GDM1 (cell line): Measurements from ENCODE around the gene ECT2L.
A peak's percentile ranks its signal among the peaks of the same experiment; 100 is the strongest.

Experiments used
- DNase-seq: peaks from one replicate; lab custom pipeline; 2025; lab: John Stamatoyannopoulos, UW

Gene ECT2L

DNA sequence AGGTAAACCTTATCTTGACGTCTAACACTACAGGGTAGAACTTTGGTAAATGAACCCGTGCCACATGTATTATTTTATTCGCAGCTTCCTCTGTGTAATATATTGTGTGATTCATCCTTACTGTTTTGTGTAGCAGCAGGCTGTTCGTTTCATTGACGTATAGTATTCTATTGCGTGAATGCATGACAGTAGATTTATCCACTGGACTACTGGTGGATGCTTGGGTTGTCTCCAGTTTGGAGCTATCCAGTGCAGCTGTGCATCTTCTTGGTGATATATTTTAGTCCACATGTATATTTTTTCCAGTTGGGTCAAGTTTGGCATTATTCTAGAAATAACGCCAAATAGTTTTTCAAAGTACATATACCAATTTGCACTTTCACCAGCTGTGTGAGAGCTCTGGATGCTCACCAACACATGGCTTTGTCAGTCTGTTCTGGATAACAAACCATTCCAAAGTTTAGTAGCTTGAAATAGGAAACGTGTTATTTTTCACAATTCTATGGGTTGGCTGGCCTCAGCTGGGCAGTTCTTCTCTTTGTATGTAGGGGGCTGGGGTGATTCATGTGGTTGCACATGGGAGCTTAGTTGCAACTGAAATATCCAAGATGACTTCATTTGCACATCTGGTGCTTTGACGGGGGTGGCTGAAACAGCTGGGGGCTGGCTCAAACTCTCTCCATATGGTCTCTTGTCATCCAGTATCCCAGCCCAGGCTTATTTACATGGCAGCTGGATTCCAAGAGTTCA lies 9.3 kb downstream of the ECT2L start:
- no peak for DNase-seq

DNA sequence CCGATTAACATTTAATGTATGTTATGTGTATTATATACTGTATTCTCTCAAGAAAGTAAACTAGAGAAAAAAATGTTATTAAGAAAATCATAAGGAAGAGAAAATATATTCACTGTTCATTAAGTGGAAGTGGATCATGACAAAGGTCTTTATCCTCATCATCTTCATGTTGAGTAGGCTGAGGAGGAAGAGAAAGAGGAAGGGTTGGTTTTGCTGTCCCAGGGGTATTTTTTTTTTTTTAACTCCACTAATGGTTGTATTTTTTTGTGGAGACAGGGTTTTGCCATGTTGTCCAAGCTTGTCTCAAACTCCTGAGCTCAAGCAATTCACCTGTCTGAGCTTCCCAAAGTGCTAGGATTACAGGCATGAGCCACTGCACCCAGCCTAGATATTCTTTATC lies 11.0 kb downstream of the ECT2L start:
- DNase-seq = no peak

- DNase-seq = no peak
Observed at GRCh38 chr6:138809677-138810076, 13.8 kb downstream of the ECT2L start.

GRCh38 chr6:138811866-138812265 lies 16.0 kb downstream of the ECT2L start:
- no peak for DNase-seq

- no peak for DNase-seq
Observed at GRCh38 chr6:138814179-138814834, 18.4 kb downstream of the ECT2L start.

DNA sequence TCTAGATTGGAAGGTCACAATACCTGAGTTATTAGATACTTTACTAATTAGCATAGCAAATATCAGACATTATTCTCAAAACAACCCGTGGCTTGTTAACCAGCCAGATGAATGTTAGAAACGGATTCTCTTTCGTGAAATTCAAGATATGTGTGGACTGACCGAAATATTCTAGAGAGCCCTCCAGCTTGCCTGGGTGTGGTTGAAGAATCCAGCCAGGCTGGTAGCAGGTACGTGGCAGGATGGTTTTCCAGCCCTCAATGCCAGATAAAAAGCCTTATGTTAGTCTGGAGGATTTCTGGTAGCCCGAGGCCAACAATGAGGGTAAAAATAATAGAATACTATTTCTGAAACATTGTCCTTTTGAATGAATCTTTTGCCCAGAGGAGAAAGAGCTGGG lies 19.3 kb downstream of the ECT2L start:
- DNase-seq = no peak

DNA sequence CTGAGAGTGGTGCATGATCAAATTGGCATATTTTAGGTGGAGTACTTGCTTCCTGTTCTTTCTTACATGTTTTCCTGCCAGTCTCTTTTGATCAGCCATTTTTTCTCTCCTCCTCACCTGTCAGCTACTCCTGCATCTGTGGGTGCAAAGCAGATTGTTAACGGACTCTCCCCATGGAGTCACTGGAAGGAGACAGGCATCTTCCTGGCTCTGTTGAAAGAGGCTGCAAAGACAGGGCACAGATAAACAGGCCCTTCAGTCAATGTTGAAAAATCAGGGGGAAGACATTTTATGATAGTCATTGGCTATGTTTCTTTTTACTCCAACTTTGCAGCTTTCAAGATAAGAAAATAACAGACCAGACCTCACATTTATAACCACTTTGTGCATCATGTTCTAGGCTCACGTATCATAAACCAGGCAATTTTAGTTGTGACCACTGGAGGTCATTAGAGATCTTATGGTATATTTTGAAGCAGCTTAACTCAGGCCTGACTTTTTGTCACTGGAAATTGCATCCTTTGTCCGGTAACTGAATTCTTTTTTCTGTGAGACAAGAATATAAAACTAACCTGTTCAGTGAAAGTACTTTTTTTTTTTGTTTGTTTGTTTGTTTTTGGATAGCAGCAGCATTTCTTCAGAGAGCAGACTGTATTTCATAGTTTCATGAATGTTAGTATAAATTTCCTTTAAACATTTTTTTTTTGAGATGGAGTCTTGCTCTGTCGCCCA lies 20.1 kb downstream of the ECT2L start:
- peak; percentile 18 for DNase-seq

GRCh38 chr6:138817799-138818198 lies 21.9 kb downstream of the ECT2L start:
- no peak for DNase-seq

DNA sequence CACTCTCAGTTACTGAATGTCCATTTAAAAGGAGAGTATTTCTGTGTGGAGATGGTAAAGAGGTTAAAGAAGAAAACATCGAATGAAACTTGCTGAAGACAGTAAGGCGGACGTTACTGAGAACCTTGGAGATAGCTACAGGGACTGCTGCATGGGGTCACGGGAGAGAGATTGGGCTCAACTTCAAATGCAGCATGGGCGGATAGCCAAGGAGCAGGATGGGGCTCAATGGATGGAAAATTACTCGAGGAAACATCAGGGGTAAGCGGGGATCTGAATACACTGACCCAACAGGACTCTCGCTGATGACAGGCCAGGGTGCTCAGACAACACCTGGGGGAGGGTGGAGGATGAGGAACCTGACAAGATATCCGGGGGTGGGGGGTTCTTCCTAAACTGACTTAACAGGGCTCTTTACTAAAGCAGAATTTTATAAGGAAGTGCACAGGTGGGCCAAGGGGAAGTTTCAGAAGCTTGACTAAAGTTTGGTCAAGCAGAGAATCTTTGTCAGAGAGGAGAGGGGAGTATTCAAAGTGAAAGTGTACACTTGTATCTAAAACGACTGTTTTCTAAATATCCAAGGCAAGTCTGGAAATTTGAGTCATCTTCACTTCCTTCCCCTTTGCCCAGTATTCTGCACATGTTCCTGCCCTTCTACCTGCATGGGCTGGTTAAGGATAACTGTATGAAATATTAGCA lies 22.8 kb downstream of the ECT2L start:
- DNase-seq = no peak

DNA sequence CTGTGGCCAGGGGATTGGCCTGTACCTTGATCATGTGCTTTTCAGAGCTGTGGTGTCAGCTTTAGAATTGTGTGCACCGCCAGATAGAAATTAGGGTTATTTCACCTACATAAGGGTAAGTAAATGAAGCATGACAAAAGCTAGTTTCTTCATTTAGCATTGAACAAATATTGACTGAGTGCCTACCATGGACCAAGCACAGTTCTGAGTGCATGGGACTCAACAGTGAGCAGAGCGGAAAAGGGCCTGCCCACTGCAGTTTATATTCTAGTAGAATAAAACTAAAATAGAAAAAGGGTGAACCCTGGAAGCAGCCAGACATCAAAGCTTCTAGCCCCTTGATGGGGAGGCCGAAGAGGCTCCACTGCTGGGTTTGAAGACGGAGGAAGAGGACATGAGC lies 25.6 kb downstream of the ECT2L start:
- no peak for DNase-seq

GRCh38 chr6:138824482-138825144 lies 28.7 kb downstream of the ECT2L start:
- no peak for DNase-seq

- no peak for DNase-seq
Observed at GRCh38 chr6:138830248-138830647, 34.4 kb downstream of the ECT2L start.

DNA sequence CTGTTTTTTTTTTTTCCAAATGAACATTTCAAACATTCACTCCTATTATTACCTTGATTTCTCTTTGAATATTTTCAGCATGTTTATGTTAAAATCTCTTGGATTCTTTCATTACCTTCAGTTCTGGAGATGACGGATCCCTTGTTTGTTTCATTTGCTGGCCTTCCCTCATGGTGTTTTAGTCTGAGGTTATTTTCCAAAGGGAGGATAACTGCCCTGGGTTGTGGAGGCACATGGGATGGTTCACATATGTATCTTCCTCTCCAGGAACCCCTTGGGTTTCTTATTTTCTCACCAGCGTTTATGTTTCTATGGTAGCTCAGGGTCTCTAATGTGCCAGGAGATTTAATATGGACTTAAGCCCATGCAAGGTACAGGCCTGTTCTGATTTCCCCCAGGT lies 36.3 kb downstream of the ECT2L start:
- no peak for DNase-seq

- no peak for DNase-seq
Observed at GRCh38 chr6:138833816-138834539, 38.1 kb downstream of the ECT2L start.

- no peak for DNase-seq
Observed at GRCh38 chr6:138837246-138837645, 41.4 kb downstream of the ECT2L start.

DNA sequence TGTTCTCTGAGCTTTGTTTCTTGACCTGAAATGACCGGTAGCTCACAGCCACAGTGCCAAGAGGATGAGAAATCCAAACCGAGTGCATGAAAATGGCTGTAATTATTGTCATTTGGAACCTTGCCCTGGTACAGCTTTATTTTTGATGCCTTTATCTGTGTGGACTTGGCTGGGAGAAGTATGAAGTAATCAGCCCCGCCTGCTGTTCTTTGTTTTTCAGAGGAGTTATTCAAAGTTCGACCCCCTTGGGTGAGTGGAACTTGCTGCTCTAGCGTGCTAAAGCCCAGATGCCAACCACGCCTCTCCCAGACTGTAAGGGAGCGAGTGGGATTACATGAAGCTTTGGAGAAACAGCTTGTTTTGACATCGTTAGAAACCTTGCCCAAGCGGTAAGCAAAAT lies 48.3 kb downstream of the ECT2L start:
- DNase-seq = no peak

- no peak for DNase-seq
Observed at GRCh38 chr6:138847884-138848283, 52.0 kb downstream of the ECT2L start.

DNA sequence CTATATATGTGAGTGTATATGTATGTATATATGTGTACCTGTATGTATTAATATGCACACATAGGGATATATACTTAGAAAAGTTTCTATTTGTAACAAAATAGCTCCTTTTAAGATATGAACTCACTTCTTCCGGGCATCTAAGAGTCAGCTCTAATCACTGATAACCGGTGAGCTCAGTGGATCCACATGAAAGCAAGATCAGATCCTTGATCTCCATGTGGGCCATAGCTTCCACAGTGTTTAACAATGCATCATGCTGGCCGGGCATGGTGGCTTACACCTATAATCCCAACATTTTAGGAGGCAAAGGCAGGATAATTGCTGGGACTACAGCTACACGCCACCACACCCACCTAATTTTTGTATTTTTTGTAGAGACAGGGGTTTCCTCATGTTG lies 52.6 kb downstream of the ECT2L start:
- DNase-seq = no peak

- DNase-seq = no peak
Observed at GRCh38 chr6:138849791-138850190, 53.9 kb downstream of the ECT2L start.

GRCh38 chr6:138856654-138857053 lies 60.8 kb downstream of the ECT2L start:
- no peak for DNase-seq

DNA sequence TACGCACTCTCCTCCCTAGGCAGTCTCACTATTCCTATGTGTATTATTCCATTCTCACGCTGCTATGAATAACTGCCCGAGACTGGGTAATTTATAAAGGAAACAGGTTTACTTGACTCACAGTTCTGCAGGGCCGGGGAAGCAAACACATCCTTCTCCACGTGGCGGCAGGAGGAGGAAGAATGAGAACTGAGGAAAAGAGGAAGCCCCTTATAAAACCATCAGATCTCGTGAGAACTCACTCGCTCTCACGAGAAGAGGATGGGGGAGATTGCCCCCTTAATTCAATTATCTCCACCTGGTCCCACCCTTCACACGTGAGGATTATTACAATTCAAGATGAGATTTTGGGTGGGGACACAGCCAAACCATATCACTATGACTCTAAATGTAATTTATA lies 61.9 kb downstream of the ECT2L start:
- no peak for DNase-seq
